NCI-H82 treated with DMSO at 0.1 percent for 48 hours (cell line): ENCODE measurements around the gene ARSI.

Experiments
- DNase-seq: peaks from one replicate; lab custom pipeline; 2025; ENCODE audit not compliant: unreplicated experiment; lab: John Stamatoyannopoulos, UW

Gene ARSI

DNA sequence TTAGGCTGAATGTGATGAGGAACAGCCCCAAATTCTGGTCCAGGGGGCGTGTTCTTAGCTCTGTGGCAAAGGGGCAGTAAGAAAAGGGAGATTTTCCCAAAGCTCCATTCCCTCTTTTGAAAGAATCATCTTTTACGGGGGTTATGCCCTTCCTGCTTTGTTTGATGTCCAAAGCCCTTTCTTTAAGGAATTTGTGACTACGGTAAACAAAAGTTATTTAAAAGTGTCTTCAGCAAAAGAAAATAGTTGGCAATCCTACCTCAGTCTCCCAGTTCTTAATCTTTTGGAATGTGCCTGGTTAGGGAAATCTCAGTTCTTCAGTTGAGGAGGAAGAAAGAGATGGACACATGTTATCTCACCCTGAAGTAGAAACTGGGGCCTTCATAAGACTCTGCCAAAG, 24.4 kb upstream of the ARSI start:
- DNase-seq = no peak

DNA sequence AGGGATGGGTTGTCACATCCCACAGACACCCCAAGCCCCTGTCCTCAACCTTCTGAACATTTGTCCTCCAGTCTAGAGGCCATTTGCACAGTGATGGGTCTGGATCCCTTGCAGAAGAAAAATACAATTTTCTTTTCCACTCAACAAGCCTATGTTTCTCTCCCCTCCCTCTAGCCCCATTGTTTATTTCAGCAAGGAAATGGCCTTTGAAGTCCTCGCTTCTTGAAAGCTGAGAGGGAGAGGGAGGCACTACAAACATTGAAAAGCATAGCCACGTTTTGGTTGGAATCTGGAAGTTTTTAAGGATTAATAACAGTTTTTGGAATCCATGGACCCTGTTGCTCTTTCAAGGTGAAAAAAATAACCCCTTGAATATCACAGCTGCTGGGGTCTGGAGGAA, 24.0 kb upstream of the ARSI start:
- no peak for DNase-seq

DNA sequence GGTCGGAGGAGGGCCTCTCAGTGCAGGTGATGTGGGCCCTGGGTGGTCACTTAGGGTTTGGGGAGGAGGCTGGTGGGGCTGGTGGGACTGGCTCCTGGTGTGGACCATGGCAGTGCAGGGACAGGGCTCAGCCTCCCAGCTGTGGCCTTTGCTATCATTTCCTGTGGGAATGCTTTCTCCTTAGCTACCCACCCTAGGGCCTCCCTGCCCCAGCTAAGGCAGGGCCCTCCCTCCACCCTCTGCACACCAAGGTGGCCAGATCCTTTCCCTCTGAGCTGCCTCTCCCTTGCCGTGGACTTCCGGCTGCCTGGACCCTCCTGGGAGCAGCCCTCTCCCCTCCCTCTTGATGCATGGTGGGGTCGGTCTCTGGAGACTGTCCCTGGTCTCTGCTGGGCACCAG, 22.7 kb upstream of the ARSI start:
- no peak for DNase-seq

GRCh38 chr5:150323819-150324218, 21.1 kb upstream of the ARSI start:
- DNase-seq = no peak

DNA sequence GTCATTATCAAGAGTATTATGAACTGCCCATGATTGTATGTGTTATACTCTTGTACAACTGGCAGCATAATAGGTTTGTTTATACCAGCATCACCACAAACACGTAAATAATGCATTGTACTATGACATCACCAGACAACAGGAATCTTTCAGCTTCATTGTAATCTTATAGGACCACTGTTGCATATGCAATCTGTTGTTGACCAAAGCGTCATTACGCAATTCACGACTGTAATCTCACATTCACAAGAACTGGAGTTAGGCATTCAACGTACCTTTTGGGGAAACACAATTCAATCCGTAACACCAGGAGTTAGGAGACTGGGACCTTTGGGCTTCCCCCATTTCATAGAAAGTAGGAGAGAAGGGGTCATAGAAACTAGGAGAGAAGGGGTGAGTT, 20.4 kb upstream of the ARSI start:
- no peak for DNase-seq

DNA sequence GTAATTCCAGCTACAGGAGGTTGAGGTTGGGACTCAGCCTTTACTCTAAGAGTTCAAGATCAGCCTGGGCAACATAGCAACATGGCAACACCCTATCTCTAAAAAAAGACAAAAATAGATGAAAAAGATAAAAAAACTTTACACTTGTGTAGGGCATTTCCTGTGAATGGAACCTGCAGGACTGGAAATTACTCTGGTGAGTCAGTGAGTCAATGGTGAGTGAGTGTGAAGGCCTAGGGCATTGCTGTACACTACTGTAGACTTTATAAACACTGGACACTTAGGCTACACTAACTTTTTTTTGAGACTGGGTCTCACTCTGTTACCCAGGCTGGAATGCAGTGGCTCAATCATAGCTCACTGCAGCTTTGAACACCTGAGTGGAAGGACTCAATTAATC, 19.5 kb upstream of the ARSI start:
- DNase-seq = no peak

DNA sequence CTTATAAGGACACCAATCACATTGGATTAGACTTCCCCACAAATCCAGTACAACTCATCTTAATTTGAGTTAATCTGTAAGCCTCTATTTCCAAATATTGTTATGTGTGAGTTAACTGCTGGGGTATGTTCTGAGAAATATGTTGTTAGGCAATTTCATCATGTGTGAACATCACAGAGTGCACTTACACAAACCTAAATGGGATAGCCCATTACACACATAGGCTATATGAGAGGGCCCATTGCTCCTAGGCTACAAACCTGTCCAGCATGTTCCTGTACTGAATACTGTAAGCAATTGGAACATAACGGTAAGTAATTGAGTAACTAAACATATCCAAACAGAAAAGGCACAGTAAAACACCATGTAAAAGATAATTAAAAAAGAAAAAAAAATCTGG, 19.1 kb upstream of the ARSI start:
- no peak for DNase-seq

DNA sequence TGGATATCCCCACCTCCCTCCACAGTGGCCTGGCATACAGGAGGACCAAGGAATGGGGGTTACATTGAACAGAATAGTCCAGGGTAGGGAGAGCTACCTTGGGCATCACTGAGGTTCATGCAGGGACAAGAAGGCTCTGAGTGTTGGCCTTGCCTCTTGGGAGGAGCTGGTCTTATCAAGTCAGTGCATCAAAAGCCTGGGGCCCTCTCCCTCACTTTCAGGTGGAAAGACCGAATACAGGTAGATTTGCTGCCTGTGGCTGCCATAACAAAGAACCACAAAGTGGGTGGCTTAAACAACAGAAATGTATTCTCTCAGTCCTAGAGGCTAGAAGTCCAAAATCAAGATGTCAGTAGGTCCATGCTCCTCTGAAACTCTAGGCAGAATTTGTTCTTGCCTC, 18.5 kb upstream of the ARSI start:
- no peak for DNase-seq

GRCh38 chr5:150320044-150320613, 17.4 kb upstream of the ARSI start:
- DNase-seq = peak; percentile 24

GRCh38 chr5:150319484-150319790, 16.7 kb upstream of the ARSI start:
- no peak for DNase-seq

DNA sequence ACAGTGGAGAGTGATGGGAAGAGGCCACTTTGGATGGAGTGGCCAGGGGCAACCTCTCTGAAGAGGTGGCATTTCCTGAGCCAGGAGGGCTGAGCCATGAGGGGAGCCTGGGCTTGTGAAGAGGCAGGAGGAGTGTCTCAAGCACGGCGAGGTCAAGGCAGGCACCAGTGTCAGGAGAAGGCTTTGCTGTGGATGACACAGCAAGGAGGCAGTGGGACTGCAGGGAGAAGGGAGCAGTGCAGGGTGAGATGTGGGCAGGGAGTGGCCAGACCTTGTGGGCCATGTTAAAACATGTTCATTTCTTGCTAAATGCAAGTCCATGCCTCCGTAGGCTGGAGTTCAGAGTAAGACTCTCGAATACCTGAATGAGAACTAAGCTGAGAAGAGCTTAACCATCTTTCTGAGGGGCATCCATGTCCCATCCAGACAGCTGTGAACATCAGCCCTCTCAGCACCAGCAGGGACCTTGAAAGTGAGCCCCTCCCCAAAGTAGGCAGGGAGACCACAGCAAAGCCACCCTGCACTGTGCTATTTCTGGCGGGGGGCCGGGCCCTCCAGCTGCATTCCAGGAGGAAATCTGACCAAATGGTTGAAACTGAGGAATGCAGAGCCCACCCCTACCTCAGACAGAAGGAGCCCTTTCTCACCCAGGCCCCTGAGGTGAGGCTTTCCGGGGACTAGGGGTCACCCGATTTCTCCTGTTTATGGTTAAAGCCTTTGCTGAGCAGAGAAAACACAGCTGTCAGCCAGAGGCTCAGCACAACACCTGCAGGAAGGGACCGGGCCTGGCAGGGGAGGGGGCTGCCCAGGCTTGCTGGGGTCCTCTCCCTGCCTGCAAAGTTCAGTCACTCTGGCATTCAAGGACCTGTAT, 16.1 kb upstream of the ARSI start:
- DNase-seq = no peak

GRCh38 chr5:150317048-150318003, 14.6 kb upstream of the ARSI start:
- DNase-seq = no peak

DNA sequence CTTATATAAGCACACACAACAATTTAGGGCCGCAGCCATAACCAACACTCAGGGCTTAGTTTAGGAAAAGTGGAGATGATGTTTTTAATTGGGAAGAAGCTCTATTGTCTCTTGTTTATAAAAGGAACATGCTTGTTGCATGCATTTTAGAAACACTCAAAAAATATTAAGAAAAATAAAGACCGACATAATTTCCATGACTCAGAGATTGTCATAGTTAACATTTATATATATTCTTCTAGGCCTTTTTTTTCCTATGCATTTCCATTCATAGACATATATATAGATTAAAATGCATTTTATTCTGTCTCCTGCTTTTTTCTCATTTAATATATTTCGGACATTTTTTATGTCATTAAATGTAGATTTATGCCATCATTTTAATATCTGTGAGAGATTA, 13.6 kb upstream of the ARSI start:
- no peak for DNase-seq

DNA sequence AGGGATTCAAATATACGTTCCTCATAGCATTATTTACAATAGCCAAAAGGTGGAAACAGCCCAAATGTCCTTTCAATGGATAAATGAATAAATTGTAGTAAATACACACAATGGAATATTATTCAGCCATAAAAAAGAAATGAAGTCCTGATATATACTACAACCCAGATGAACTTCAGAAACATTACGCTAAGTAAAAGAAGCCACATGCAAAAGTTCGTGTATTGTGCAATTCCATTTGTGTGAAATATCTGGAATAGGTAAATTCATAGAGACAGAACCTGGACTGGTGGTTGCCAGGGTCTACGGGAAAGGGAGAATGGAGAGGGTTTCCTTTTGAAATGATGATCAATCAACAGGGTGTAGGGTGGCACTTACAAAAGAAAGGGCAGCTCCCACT, 12.5 kb upstream of the ARSI start:
- no peak for DNase-seq

DNA sequence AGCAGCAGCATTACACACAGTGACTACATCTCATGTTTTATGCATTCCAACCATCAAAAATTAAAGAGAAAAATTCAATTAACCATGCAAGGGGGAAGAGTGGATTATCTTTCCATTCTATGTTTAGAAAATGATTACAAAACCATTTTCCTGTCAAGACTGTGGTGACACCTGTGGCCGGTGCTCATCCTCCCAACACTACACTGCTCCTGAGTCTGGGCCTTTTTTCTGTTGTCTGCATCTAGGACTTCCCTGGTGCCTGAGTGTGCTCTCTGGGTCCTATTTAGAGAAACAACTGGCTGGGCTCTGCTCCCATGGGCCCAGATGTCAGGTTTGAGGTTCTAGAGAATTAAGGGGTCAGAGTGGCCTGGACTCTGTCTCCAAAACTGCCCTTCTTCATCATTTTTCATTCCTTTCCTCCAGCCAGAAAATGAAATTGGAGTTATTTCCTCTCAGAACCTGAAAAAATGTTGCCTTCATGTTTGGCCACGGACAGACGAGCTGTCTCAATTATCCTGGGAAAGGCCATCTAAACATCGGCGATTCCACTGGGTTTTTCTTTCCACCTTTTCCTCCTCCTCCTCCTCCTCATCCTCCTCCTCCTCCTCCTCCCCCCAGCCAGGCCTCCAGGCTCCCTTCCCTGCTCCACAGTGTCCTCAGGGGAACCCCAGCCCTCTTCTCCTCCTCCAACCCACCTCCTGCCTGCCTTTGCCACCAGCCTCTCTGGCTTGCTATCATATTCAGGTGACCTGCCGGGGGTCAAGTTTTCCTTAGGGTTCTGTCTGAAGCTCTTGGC, 11.4 kb upstream of the ARSI start:
- DNase-seq = no peak

DNA sequence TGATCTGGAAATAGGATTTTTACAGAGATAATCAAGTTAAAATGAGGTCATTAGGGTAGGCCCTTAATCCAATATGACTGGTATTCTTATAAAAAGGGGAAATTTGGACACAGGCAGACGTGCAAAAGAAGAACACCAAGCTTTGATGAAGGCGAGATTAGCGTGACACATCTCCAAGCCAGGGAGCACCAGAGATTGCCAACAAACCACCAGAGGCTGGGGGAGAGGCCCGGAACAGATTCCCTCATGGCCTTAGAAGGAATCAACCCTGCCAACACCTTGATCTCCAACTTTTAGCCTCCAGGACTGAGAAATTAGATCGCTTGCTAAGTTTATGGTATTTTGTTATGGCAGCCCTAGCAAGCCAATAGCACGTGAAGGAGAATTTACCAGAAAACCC, 10.8 kb upstream of the ARSI start:
- DNase-seq = no peak

GRCh38 chr5:150312518-150312917, 9.8 kb upstream of the ARSI start:
- no peak for DNase-seq

DNA sequence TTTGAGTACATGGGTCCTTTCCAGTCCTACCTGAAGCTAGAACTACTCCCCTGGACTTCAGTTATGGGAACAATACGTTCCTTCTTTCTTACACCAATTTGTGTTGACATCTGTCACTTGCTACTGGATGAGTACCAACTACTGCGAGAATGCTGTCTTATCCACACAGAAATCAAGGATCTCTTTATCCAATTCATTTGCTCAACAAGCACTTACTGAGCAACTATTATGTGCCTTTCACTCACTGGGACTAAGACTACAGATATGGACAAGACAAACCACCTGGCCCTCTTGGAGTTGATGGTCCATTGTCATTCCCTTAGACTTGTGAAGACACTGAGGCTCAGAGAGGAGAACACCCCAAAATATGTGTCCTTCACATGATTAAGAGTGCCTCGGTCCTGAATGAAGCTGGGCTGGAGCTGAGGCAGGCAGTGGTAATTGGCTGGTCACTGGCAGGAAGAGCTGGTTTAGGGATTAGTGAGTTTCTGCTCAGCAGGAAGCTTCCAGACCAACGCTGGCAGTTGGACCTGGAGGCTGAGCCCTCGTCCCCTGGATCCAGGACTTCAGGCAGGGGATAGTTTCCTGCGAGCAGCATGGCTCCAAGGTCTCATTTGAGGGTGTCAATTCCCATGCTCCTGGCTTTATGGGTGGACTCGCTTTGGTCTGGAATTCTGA, 8.4 kb upstream of the ARSI start:
- DNase-seq = peak; percentile 6

- no peak for DNase-seq
Observed at GRCh38 chr5:150310246-150310645, 7.5 kb upstream of the ARSI start.

GRCh38 chr5:150309886-150310239, 7.2 kb upstream of the ARSI start:
- DNase-seq = no peak
